HuH-7 (cell line): ENCODE data around the gene PNPLA3.

Source experiments
- DNase-seq: peaks from one replicate; pipeline ENCODE4 v3.0.0; 2011; ENCODE audit warnings: low spot score

Gene PNPLA3

GRCh38 chr22:43964314-43964857, 40.8 kb downstream of the PNPLA3 start:
- no peak for DNase-seq

GRCh38 chr22:43967069-43967468, 43.5 kb downstream of the PNPLA3 start:
- no peak for DNase-seq

- no peak for DNase-seq
Observed at GRCh38 chr22:43968614-43969013, 45.0 kb downstream of the PNPLA3 start.

- DNase-seq = no peak
Observed at GRCh38 chr22:43969021-43969878, 45.6 kb downstream of the PNPLA3 start.

GRCh38 chr22:43969989-43970755, 46.6 kb downstream of the PNPLA3 start:
- DNase-seq = no peak

- no peak for DNase-seq
Observed at GRCh38 chr22:43971112-43971511, 47.5 kb downstream of the PNPLA3 start.

GRCh38 chr22:43972931-43973462, 49.4 kb downstream of the PNPLA3 start:
- DNase-seq = no peak

- DNase-seq = no peak
Observed at GRCh38 chr22:43974028-43974545, 50.5 kb downstream of the PNPLA3 start.

- DNase-seq = no peak
Observed at GRCh38 chr22:43975041-43975440, 51.4 kb downstream of the PNPLA3 start.

GRCh38 chr22:43976861-43977795, 53.5 kb downstream of the PNPLA3 start:
- no peak for DNase-seq

GRCh38 chr22:43978558-43978957, 55.0 kb downstream of the PNPLA3 start:
- no peak for DNase-seq

- DNase-seq = no peak
Observed at GRCh38 chr22:43980579-43980978, 57.0 kb downstream of the PNPLA3 start.

- no peak for DNase-seq
Observed at GRCh38 chr22:43980996-43981395, 57.4 kb downstream of the PNPLA3 start.

GRCh38 chr22:43983808-43984207, 60.2 kb downstream of the PNPLA3 start:
- DNase-seq = no peak

- DNase-seq = no peak
Observed at GRCh38 chr22:43985532-43985931, 61.9 kb downstream of the PNPLA3 start.

- no peak for DNase-seq
Observed at GRCh38 chr22:43988116-43988820, 64.7 kb downstream of the PNPLA3 start.

- no peak for DNase-seq
Observed at GRCh38 chr22:43988960-43989359, 65.4 kb downstream of the PNPLA3 start.

GRCh38 chr22:43990044-43990443, 66.4 kb downstream of the PNPLA3 start:
- DNase-seq = no peak

- no peak for DNase-seq
Observed at GRCh38 chr22:43991316-43992020, 67.9 kb downstream of the PNPLA3 start.

- no peak for DNase-seq
Observed at GRCh38 chr22:43992331-43992821, 68.8 kb downstream of the PNPLA3 start.
